Muscle of arm (tissue), 12 donors: Measurements from ENCODE around the gene MICU1. TPM values are rescaled to one million over a fixed set of nuclear protein-coding genes. Genes with fewer than 3 reads are reported as not detected.
"Not testable (repeated sequence)": the region's sequence is repeated elsewhere in the genome, so short reads cannot be mapped to it uniquely, and the experiment has no call there.

Source experiments
- DNase-seq: peaks from one replicate; pipeline ENCODE4 v3.0.0-alpha.2; 2013
- polyA plus RNA-seq, 12 donors: library from polyadenylated mRNA; unstranded; fragments of 120-200 nt; gene quantifications; one replicate each; pipeline ENCODE4 v1.2.1, GENCODE V29; 2013; ENCODE audit not compliant: insufficient read length in 12 of 12

The MICU1 gene
- polyA plus RNA-seq, 12 donors, result 61.3 to 145 (median 102) TPM; not detected in 1

DNA sequence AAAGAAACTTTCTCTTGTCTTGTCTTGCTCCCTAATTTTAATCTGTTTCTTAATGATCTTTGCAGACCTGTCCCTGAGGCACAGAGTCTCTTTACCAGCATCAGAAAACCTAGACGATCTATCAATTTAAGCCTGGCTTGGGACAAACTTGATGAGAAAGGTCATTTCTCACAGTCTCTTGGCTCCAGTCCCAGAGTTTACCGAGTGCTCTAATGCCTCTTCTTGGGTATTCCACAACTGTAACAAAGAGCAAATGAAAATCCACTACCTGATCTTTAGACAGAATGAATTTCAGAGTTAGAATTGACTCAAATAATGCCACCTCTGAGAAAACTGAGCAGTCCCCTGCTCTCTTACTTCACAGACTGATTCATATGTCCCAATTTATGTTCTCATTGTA, 164.8 kb downstream of the MICU1 start:
- no peak for DNase-seq

DNA sequence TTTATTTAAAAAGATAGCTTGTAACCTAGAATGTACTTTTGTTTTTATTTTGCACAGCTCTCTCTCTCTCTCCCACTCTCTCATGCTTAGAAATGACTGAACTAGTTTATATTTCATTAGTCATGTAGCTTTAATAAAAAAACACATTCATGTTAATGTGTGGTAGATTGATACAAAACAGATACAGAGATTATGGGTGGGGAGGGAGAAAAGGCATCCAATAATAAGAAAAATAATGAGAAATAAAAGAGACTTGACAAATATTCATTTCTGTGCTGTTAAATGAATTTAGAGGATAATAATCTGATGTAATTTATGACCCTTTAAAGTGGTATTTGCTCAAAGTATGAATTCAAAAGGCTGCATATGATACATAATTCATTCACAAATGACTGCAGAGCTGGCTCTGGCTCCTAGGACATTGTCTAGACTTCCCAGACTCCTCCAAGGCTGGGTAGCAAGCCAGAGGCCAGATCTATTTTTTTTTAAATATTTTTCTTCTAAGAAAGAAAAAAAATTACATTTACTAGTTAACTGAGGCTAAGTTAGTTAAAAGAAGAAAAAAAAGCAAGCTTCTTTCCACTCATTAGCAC, 165.5 kb downstream of the MICU1 start:
- DNase-seq, result no peak

GRCh38 chr10:72459301-72459700, 166.6 kb downstream of the MICU1 start:
- no peak for DNase-seq

GRCh38 chr10:72455889-72456595, 169.8 kb downstream of the MICU1 start:
- no peak for DNase-seq

GRCh38 chr10:72449941-72450441, 175.9 kb downstream of the MICU1 start:
- DNase-seq, result no peak

DNA sequence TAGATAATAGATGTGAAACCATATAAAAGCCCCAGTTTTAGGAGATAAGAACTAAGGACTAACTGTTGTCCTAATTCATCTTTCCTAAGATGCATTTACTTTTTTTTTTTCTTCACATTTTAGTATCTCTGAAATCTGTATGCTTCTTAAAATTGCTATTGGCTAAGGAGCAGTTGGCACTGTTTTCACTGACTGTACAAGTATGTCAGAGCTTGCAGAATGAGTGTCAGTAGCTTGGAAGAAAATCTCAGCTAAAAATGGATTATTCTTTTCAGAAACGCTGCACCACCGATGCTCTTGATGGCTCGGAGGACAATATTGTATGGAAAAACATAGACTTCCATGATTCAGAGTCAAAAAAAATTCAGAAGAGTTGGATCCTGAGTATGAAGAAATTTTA, 180.0 kb downstream of the MICU1 start:
- peak; percentile 21 for DNase-seq

DNA sequence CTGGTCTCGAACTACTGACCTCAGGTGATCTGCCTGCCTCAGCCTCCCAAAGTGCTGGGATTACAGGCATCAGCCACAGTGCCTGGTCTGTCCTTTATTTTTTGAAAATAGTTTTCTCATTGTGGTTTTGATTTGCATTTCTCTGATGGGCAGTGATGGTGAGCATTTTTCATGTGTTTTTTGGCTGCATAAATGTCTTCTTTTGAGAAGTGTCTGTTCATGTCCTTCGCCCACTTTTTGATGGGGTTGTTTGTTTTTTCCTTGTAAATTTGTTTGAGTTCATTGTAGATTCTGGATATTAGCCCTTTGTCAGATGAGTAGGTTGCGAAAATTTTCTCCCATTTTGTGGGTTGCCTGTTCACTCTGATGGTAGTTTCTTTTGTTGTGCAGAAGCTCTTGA, 182.9 kb downstream of the MICU1 start:
- DNase-seq, result not testable (repeated sequence)

DNA sequence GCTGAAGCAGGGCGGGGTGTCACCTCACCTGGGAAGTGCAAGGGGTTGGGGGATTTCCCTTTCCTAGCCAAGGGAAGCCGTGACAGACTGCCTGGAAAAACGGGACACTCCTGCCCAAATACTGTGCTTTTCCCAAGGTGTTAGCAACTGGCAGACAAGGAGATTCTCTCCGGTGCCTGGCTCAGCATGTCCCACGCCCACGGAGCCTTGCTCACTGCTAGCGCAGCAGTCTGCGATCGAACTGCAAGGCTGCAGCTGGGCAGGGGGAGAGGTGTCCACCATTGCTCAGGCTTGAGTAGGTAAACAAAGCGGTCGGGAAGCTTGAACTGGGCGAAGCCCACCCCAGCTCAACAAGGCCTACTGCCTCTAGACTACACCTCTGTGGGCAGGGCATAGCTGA, 190.3 kb downstream of the MICU1 start:
- no peak for DNase-seq

GRCh38 chr10:72430936-72431335, 194.9 kb downstream of the MICU1 start:
- DNase-seq, result not testable (repeated sequence)

DNA sequence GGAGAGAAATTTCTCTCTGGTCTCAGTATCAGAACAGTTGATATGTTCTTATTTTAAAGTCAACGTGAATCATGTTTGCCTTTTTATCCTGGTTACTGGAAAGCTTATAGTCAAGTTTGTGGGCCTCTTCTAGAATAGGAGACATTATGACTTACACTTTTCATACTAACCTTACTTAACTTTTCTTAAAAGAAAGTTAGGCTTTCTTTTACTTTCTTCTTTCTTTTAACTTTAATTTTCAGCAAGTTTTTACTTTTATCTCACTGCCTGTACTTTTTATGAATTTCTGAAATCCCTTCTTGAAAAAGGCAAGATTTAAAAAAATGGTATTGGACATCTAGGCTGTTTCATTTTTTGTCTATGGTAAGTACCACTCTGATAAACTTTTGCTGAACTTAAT, 195.9 kb downstream of the MICU1 start:
- no peak for DNase-seq

GRCh38 chr10:72426986-72427385, 198.9 kb downstream of the MICU1 start:
- DNase-seq, result peak; percentile 50

DNA sequence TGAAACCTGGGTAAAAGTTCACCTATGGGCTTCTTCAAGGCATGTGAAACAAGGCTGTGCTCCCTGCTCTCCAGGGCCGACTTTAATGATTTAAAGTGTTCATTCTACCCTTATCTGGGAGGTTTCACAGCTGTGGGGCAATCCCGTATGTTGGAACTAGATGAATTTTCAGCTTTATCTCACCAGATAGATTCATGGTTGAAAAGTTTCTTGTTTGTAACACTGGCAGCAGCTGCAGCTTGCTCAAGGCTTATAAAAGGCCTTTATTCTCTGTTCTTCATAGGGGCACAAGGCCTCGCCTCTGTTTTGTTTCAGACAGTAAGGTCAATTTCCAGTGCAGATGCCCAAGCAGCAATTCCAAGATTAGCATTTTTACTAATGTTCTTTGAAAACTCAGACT, 200.7 kb downstream of the MICU1 start:
- no peak for DNase-seq

DNA sequence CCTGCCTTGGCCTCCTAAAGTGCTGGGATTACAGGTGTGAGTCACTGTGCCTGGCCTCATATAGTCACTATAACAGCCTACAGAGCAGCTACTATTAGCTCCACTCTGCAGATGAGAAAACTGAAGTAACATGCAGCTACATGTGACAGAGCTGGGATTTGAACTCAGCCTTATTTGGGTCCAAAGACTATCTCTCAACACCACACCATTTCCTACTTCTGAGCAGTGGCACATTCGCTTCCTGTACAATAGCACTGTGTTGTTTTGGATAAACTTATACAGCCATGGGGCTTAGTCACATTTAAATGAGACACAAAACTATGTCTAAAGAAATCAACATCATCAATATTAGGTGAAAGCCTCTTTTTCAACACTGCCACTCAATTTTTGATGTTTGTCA, 201.3 kb downstream of the MICU1 start:
- no peak for DNase-seq

DNA sequence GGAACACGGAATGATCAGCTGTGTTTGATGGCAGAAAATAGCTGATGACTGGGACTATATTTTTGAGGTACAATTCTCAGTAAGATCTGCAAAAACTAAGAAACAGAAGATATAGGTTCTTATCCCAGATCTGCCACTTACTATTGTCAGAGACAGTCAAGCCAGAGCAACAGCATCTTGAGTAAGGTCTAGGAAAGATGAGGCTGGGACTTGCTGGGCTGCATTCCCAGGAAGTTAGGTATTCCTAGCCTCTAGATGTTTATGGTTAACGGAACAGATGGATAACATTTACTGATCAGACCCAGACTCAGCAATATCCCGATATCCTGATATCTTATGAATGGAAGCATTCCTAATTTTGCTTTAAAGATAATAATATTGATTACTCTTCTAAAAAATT, 202.5 kb downstream of the MICU1 start:
- no peak for DNase-seq

GRCh38 chr10:72421885-72422540, 203.9 kb downstream of the MICU1 start:
- DNase-seq, result no peak

GRCh38 chr10:72419241-72419640, 206.6 kb downstream of the MICU1 start:
- no peak for DNase-seq

GRCh38 chr10:72418679-72419078, 207.2 kb downstream of the MICU1 start:
- DNase-seq, result no peak

- no peak for DNase-seq
Measured at GRCh38 chr10:72417971-72418370, 207.9 kb downstream of the MICU1 start.

DNA sequence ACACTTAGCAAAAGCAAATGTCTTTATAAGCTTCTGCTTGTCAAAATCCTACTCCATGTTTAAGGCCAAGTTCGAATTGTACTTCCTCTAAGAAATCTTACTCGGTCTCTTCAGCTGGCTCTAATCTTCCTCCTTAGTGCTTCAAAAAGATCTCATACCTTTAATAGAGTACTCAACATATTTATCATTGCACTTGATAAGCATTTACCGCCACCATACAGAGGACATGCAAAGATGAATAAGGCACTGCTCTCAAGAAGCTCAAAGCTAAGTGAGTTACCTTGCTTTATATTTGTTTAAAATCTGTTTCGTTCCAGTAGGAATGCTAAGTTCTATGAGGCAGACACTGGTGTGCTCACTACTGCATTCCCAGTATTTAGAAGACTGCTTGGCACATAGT, 209.2 kb downstream of the MICU1 start:
- no peak for DNase-seq

DNA sequence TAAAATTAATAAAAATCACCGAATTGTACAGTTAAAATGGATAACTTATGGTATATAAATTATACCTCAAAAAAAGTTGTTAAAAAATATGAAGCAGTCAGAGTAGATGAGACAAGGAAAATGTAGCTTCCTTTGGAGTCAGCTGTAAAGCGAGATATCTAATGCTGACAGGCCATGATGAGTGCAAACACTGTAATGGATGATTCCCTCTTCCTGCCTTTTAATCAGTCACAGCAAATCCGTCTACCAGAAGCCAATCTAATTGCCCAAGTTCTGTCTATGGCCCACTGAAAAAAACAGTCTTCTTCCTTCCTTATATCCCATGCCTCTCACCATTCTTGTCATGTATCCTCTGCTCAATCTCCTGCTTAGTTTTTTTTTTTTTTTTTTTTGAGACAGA, 211.2 kb downstream of the MICU1 start:
- no peak for DNase-seq

DNA sequence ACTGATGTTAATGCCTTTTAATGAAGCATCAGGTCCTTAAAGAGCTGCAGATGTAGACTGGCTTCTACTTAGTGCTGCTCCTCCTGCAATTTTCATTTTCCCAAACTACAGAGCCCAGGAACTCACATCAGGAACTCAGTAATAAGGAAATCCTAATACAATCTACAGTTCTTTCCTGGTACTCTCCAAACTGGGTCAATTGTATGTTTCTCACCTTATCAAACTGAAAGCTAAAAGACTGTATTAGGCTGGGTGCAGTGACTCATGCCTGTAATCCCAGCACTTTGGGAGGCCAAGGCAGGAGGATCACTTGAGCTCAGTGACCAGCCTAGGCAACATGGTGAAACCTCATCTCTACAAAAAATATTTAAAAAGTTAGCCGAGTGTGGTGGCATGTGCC, 216.7 kb downstream of the MICU1 start:
- no peak for DNase-seq

- no peak for DNase-seq
Measured at GRCh38 chr10:72407927-72408600, 217.8 kb downstream of the MICU1 start.

DNA sequence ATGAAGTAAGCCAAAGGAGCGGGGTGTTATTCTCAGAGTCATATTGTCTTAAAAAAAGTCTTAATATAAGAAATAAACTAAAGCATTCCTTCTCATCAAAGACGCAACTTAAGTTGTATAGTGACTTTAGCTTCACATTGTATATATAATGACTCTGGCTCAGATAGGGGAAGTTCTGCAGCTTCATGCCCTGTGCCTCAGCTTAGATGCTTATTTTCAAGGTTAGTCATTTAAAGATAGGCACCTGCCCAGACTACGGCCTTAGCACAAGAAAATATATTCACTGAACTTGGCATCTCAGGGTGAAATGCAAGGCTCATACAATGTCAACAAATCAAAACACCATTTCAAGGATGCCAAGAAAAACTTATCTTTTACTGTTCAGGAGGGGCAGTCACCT, 218.4 kb downstream of the MICU1 start:
- DNase-seq, result no peak
